Ishikawa (cell line): ENCODE data around the gene MED26.

Experiments
- RAD21 ChIP-seq: IDR thresholded peaks from 2 replicates; pipeline ENCODE4 v1.6.1; 2012; ENCODE audit warnings: low read depth
- USF1 ChIP-seq: IDR thresholded peaks from 2 replicates; pipeline ENCODE4 v1.6.1; 2012

DNA sequence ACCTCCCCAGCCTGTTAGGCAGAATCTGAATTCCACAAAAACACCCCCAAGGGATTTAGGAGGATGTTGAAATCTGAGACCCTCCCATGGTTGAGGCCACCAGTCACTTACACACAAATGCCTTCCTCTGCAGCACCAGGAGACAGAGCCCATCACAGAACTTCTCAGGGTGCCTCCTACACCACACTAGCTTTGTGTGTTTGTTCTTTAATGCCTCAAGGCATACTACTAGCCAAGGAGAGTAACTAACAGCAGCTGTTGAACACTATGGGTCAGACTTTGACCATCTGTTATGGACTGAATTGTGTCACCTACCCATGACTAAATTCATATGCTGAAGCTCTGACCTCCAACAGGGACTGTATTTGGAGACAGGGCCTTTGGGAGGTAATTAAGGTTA is 9.5 kb upstream of the MED26 start:
- TF ChIP-seq USF1 (no peak), RAD21 (no peak)
